ENCODE results near the gene TEX44.
A peak's percentile ranks its signal among the peaks of the same experiment; 100 is the strongest.

TEX44 gene

GRCh38 chr2:231606941-231607340, 14.3 kb downstream of the TEX44 start:
- DNase-seq: no peak

- no peak for DNase-seq
Observed at GRCh38 chr2:231611273-231612108, 18.8 kb downstream of the TEX44 start.

- DNase-seq: no peak
Observed at GRCh38 chr2:231612109-231612455, 19.4 kb downstream of the TEX44 start.

GRCh38 chr2:231612456-231613330, 20.0 kb downstream of the TEX44 start:
- DNase-seq: peak; percentile 62

- no peak for DNase-seq
Observed at GRCh38 chr2:231613331-231613662, 20.6 kb downstream of the TEX44 start.

- no peak for DNase-seq
Observed at GRCh38 chr2:231613663-231614558, 21.2 kb downstream of the TEX44 start.

- DNase-seq: no peak
Observed at GRCh38 chr2:231614559-231615057, 21.9 kb downstream of the TEX44 start.

GRCh38 chr2:231615058-231615671, 22.5 kb downstream of the TEX44 start:
- no peak for DNase-seq

GRCh38 chr2:231616296-231616695, 23.6 kb downstream of the TEX44 start:
- DNase-seq: no peak

- DNase-seq: no peak
Observed at GRCh38 chr2:231617059-231617926, 24.6 kb downstream of the TEX44 start.

- peak; percentile 53 for DNase-seq
Observed at GRCh38 chr2:231621051-231621879, 28.6 kb downstream of the TEX44 start.

- DNase-seq: no peak
Observed at GRCh38 chr2:231622963-231623362, 30.3 kb downstream of the TEX44 start.

GRCh38 chr2:231626449-231626848, 33.8 kb downstream of the TEX44 start:
- no peak for DNase-seq

- no peak for DNase-seq
Observed at GRCh38 chr2:231627384-231628120, 34.9 kb downstream of the TEX44 start.

GRCh38 chr2:231632559-231633142, 40.0 kb downstream of the TEX44 start:
- no peak for DNase-seq

- DNase-seq: no peak
Observed at GRCh38 chr2:231633241-231633976, 40.7 kb downstream of the TEX44 start.

- DNase-seq: no peak
Observed at GRCh38 chr2:231634412-231634811, 41.7 kb downstream of the TEX44 start.
